Measurements from ENCODE around the gene CCDC39. TPM values are rescaled to one million over a fixed set of nuclear protein-coding genes. Genes with fewer than 3 reads are reported as not detected.

CCDC39 gene
- total and polyA plus RNA-seq, 2 of the 13 experiments (the other 11 are each of a cell fraction or from before 2014, with no cell fraction given): not detected

DNA sequence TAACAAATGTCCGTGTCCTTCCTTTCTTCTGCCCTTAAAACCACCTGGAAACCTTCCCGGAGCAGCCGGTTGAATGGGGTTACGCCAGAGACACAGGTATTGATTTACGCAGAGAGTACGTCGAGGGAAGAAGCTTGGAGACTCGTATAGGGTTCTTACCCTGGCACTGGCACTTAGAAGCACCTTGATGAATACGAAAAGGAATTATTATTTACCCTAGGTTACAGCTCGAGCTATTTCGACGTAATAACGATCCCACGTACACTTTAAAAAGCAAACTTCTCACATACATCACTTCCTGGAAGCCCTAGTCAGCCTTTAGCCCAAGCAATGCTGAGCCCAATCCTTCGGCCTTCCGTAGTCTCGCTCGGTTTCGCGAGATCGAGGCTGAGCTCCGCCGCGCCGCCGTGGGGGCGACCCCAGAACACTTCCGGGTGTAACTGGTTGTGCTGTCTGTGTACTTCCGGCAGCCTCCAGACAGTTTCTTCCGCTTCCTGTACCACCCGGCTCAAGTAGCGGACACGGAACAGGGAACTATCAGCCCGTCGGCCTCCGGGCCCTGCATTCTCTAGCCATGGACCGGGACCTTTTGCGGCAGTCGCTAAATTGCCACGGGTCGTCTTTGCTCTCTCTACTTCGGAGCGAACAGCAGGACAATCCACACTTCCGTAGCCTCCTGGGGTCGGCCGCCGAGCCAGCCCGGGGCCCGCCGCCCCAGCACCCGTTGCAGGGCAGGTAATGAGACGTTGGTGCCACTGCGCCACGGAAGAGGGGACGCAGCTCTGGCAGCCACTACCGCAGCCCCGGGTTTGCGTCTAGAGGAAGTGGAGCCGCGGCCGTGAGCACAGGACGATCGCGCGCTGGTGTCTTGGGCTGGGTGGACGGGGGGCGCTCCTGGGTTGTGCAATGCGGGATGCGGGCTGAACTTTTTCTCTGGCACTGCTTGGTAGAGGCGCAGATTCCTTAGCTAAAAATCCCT is 77.3 kb downstream of the CCDC39 start, which contains the start of gene TTC14 (continued):
- TF ChIP-seq, protein P1, sequence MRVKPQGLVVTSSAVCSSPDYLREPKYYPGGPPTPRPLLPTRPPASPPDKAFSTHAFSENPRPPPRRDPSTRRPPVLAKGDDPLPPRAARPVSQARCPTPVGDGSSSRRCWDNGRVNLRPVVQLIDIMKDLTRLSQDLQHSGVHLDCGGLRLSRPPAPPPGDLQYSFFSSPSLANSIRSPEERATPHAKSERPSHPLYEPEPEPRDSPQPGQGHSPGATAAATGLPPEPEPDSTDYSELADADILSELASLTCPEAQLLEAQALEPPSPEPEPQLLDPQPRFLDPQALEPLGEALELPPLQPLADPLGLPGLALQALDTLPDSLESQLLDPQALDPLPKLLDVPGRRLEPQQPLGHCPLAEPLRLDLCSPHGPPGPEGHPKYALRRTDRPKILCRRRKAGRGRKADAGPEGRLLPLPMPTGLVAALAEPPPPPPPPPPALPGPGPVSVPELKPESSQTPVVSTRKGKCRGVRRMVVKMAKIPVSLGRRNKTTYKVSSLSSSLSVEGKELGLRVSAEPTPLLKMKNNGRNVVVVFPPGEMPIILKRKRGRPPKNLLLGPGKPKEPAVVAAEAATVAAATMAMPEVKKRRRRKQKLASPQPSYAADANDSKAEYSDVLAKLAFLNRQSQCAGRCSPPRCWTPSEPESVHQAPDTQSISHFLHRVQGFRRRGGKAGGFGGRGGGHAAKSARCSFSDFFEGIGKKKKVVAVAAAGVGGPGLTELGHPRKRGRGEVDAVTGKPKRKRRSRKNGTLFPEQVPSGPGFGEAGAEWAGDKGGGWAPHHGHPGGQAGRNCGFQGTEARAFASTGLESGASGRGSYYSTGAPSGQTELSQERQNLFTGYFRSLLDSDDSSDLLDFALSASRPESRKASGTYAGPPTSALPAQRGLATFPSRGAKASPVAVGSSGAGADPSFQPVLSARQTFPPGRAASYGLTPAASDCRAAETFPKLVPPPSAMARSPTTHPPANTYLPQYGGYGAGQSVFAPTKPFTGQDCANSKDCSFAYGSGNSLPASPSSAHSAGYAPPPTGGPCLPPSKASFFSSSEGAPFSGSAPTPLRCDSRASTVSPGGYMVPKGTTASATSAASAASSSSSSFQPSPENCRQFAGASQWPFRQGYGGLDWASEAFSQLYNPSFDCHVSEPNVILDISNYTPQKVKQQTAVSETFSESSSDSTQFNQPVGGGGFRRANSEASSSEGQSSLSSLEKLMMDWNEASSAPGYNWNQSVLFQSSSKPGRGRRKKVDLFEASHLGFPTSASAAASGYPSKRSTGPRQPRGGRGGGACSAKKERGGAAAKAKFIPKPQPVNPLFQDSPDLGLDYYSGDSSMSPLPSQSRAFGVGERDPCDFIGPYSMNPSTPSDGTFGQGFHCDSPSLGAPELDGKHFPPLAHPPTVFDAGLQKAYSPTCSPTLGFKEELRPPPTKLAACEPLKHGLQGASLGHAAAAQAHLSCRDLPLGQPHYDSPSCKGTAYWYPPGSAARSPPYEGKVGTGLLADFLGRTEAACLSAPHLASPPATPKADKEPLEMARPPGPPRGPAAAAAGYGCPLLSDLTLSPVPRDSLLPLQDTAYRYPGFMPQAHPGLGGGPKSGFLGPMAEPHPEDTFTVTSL (CRISPR knock-in tag; IDR thresholded peaks at IDR 0.05; ENCODE audit: borderline replicate concordance): no peak; the same call in 1 of the 2 replicates
- TF ChIP-seq ZNF350 (CRISPR knock-in tag; IDR thresholded peaks at IDR 0.05; ENCODE audit: borderline replicate concordance, low read depth) (peak; percentile 96), ZNF121 (CRISPR knock-in tag; IDR thresholded peaks at IDR 0.05) (peak; percentile 54; the same call in 1 of the 2 replicates), PITX1 (CRISPR knock-in tag; IDR thresholded peaks at IDR 0.05) (peak; percentile 57; the same call in 1 of the 2 replicates), KDM5A (IDR thresholded peaks at IDR 0.05; ENCODE audit: borderline replicate concordance, low read length) (peak; percentile 84), NCOA1 (CRISPR knock-in tag; IDR thresholded peaks at IDR 0.05) (no peak), RARG (CRISPR knock-in tag; IDR thresholded peaks at IDR 0.05; ENCODE audit: low read depth) (no peak), ZKSCAN8 (CRISPR knock-in tag; IDR thresholded peaks at IDR 0.05; ENCODE audit: borderline replicate concordance) (no peak), ZNF670 (CRISPR knock-in tag; IDR thresholded peaks at IDR 0.05; ENCODE audit: borderline replicate concordance) (0 out of 2 replicates have a peak, but pooled peaks have one; percentile 84)
- TF ChIP-seq, protein P2, sequence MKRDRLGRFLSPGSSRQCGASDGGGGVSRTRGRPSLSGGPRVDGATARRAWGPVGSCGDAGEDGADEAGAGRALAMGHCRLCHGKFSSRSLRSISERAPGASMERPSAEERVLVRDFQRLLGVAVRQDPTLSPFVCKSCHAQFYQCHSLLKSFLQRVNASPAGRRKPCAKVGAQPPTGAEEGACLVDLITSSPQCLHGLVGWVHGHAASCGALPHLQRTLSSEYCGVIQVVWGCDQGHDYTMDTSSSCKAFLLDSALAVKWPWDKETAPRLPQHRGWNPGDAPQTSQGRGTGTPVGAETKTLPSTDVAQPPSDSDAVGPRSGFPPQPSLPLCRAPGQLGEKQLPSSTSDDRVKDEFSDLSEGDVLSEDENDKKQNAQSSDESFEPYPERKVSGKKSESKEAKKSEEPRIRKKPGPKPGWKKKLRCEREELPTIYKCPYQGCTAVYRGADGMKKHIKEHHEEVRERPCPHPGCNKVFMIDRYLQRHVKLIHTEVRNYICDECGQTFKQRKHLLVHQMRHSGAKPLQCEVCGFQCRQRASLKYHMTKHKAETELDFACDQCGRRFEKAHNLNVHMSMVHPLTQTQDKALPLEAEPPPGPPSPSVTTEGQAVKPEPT (CRISPR knock-in tag; IDR thresholded peaks at IDR 0.05; ENCODE audit: low read depth): no peak
- TF ChIP-seq, protein P3, sequence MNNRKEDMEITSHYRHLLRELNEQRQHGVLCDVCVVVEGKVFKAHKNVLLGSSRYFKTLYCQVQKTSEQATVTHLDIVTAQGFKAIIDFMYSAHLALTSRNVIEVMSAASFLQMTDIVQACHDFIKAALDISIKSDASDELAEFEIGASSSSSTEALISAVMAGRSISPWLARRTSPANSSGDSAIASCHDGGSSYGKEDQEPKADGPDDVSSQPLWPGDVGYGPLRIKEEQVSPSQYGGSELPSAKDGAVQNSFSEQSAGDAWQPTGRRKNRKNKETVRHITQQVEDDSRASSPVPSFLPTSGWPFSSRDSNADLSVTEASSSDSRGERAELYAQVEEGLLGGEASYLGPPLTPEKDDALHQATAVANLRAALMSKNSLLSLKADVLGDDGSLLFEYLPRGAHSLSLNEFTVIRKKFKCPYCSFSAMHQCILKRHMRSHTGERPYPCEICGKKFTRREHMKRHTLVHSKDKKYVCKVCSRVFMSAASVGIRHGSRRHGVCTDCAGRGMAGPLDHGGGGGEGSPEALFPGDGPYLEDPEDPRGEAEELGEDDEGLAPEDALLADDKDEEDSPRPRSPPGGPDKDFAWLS (CRISPR knock-in tag; IDR thresholded peaks at IDR 0.05; ENCODE audit: borderline replicate concordance): no peak
- TF ChIP-seq, protein P4, sequence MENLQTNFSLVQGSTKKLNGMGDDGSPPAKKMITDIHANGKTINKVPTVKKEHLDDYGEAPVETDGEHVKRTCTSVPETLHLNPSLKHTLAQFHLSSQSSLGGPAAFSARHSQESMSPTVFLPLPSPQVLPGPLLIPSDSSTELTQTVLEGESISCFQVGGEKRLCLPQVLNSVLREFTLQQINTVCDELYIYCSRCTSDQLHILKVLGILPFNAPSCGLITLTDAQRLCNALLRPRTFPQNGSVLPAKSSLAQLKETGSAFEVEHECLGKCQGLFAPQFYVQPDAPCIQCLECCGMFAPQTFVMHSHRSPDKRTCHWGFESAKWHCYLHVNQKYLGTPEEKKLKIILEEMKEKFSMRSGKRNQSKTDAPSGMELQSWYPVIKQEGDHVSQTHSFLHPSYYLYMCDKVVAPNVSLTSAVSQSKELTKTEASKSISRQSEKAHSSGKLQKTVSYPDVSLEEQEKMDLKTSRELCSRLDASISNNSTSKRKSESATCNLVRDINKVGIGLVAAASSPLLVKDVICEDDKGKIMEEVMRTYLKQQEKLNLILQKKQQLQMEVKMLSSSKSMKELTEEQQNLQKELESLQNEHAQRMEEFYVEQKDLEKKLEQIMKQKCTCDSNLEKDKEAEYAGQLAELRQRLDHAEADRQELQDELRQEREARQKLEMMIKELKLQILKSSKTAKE (CRISPR knock-in tag; IDR thresholded peaks at IDR 0.05; ENCODE audit: borderline replicate concordance): no peak
- TF ChIP-seq, protein P5, sequence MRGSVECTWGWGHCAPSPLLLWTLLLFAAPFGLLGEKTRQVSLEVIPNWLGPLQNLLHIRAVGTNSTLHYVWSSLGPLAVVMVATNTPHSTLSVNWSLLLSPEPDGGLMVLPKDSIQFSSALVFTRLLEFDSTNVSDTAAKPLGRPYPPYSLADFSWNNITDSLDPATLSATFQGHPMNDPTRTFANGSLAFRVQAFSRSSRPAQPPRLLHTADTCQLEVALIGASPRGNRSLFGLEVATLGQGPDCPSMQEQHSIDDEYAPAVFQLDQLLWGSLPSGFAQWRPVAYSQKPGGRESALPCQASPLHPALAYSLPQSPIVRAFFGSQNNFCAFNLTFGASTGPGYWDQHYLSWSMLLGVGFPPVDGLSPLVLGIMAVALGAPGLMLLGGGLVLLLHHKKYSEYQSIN (CRISPR knock-in tag; IDR thresholded peaks at IDR 0.05; ENCODE audit: borderline replicate concordance): no peak

Measured in HepG2 (cell line).